Gastroesophageal sphincter (tissue), 4 donors: ENCODE measurements around the gene U2AF2. TPM values are rescaled to one million over a fixed set of nuclear protein-coding genes. Genes with fewer than 3 reads are reported as not detected.

Experiments used
- ATAC-seq: fragments of 150-250 bp; one replicate; pipeline ENCODE4 v1.9.1; 2016; ENCODE audit warnings: mild to moderate bottlenecking, moderate library complexity
- H3K27ac ChIP-seq, 4 donors: fragments of 200-600 bp; sonication (generic) in 3 of 4; 1 replicate in 3 of 4; 2 replicates in 1 of 4; pipeline ENCODE4 v1.5.1; 2016 to 2019
- H3K27me3 ChIP-seq: fragments of 200-600 bp; sonication (generic); one replicate; pipeline ENCODE4 v1.5.1; 2019
- H3K36me3 ChIP-seq, 2 donors: fragments of 200-600 bp; sonication (generic); one replicate each; pipeline ENCODE4 v1.5.1; 2019; ENCODE audit warnings: control low read depth in 1 of 2
- H3K4me1 ChIP-seq, 3 donors: fragments of 200-600 bp; sonication (generic); 1 replicate in 2 of 3; 2 replicates in 1 of 3; pipeline ENCODE4 v1.5.1; 2016 to 2019; ENCODE audit warnings: control low read depth in 2 of 3
- H3K4me3 ChIP-seq, 2 donors: fragments of 200-600 bp; sonication (generic); one replicate each; pipeline ENCODE4 v1.5.1; 2019; ENCODE audit warnings: mild to moderate bottlenecking in 1 of 2, moderate library complexity in 1 of 2
- H3K9me3 ChIP-seq, 3 donors: fragments of 200-600 bp; sonication (generic); one replicate each; pipeline ENCODE4 v1.5.1; 2017 to 2019; ENCODE audit warnings: control low read depth in 2 of 3
- CTCF ChIP-seq, 4 experiments: fragments of 200-600 bp in 2 of 4; fragments of 450-650 bp in 2 of 4; sonication (generic) in 1 of 4; IDR thresholded peaks; one replicate each; pipeline ENCODE4 v1.5.1; 2017 to 2019; ENCODE audit warnings: antibody characterized with exemption in 4 of 4, mild to moderate bottlenecking in 2 of 4, moderate library complexity in 2 of 4
- EP300 ChIP-seq: sonication (generic); formaldehyde crosslinking; IDR thresholded peaks from one replicate; pipeline ENCODE4 v1.6.1; 2017; ENCODE audit warnings: antibody characterized with exemption, mild to moderate bottlenecking
- POLR2A ChIP-seq, 2 donors: fragments of 450-650 bp; IDR thresholded peaks; one replicate each; pipeline ENCODE4 v1.6.1; 2017; ENCODE audit warnings: antibody characterized with exemption in 2 of 2, mild to moderate bottlenecking in 2 of 2, moderate library complexity in 1 of 2
- POLR2AphosphoS5 ChIP-seq: sonication (generic); formaldehyde crosslinking; IDR thresholded peaks from one replicate; pipeline ENCODE4 v1.6.1; 2017; ENCODE audit warnings: antibody characterized with exemption
- WGBS, 2 donors: methylation state at CpG; one replicate each; pipeline ENCODE4 v1.1.5; 2018; ENCODE audit warnings: low coverage in 1 of 2; 5-methylcytosine and 5-hydroxymethylcytosine counted together
- total RNA-seq, 4 donors: library from RNA; depleted of rRNA; stranded (reverse); fragments of >200 nt; gene quantifications; one replicate each; pipeline ENCODE4 v1.1.0, GENCODE V29; 2016

U2AF2 gene
- total RNA-seq, 4 donors from 2014 or later: 68.9 to 97.9 (median 91.4) TPM

- Histone ChIP-seq H3K36me3 (peaks cover 0 to 65% of the 10 kb centered on the region in 2 donors), H3K4me3 (peak overlapping the region; percentile 72 to 98), H3K27ac (peak overlapping the region; percentile 56 to 95 (median 92)), H3K27me3 (no peaks in the 10 kb centered on the region), H3K4me1 (peaks cover 0 to 78% (median 25%) of the 10 kb centered on the region in 3 donors), H3K9me3 (no peaks in the 10 kb centered on the region)
- 14 to 25% methylated on average over 8 to 15 of the region's 16 CpGs for WGBS, 2 donors
- TF ChIP-seq CTCF (IDR thresholded peaks at IDR 0.05) (no peak), EP300 (no peak), POLR2AphosphoS5 (no peak), POLR2A (IDR thresholded peaks at IDR 0.05) (no peak)
- no peak for ATAC-seq
These were observed 21.0 kb downstream of the U2AF2 start for GRCh38 chr19:55675661-55676354.

- TF ChIP-seq POLR2A (IDR thresholded peaks at IDR 0.05) (no peak), POLR2AphosphoS5 (no peak), CTCF (IDR thresholded peaks at IDR 0.05) (no peak), EP300 (no peak)
- ATAC-seq: no peak
- Histone ChIP-seq H3K4me1 (peaks cover 0 to 78% (median 25%) of the 10 kb centered on the region in 3 donors), H3K9me3 (no peaks in the 10 kb centered on the region), H3K27ac (peak overlapping the region in 1 of 4 donors; percentile 34), H3K36me3 (peaks cover 0 to 65% of the 10 kb centered on the region in 2 donors), H3K27me3 (no peaks in the 10 kb centered on the region), H3K4me3 (peak overlapping the region in 1 of 2 donors; percentile 98)
- 50 to 80% methylated on average over 5 of the region's 5 CpGs for WGBS, 2 donors
These were observed 21.5 kb downstream of the U2AF2 start for GRCh38 chr19:55676383-55676782.

- H3K27ac ChIP-seq: peak overlapping the region in 1 of 4 donors; percentile 34
- 60 to 87% methylated on average over 4 to 5 of the region's 7 CpGs for WGBS, 2 donors
- peaks cover 0 to 67% of the 10 kb centered on the region in 2 donors for H3K36me3 ChIP-seq
- no peak for TF ChIP-seq POLR2A (IDR thresholded peaks at IDR 0.05)
- TF ChIP-seq POLR2AphosphoS5: no peak
- TF ChIP-seq CTCF (IDR thresholded peaks at IDR 0.05): no peak
- TF ChIP-seq EP300: no peak
- H3K9me3 ChIP-seq: no peaks in the 10 kb centered on the region
- H3K4me1 ChIP-seq: peaks cover 0 to 79% (median 25%) of the 10 kb centered on the region in 3 donors
- ATAC-seq: no peak
- no peaks in the 10 kb centered on the region for H3K27me3 ChIP-seq
- H3K4me3 ChIP-seq: peak overlapping the region in 1 of 2 donors; percentile 98
These were observed 22.2 kb downstream of the U2AF2 start for GRCh38 chr19:55676889-55677505.

GRCh38 chr19:55677572-55678028 lies 22.8 kb downstream of the U2AF2 start:
- no peak overlapping the region for H3K4me3 ChIP-seq

More at GRCh38 chr19:55677572-55678028, 22.8 kb downstream of the U2AF2 start:
- ATAC-seq: no peak
- no peak for TF ChIP-seq CTCF (IDR thresholded peaks at IDR 0.05)
- TF ChIP-seq POLR2A (IDR thresholded peaks at IDR 0.05): no peak
- no peak for TF ChIP-seq POLR2AphosphoS5
- TF ChIP-seq EP300: no peak
- Histone ChIP-seq H3K36me3 (peaks cover 0 to 69% of the 10 kb centered on the region in 2 donors), H3K27ac (peak overlapping the region in 1 of 4 donors; percentile 34), H3K9me3 (no peaks in the 10 kb centered on the region), H3K27me3 (no peaks in the 10 kb centered on the region), H3K4me1 (peaks cover 0 to 79% (median 25%) of the 10 kb centered on the region in 3 donors)
- WGBS, 2 donors: 14 to 52% methylated on average over 1 to 5 of the region's 6 CpGs
